H1 (cell line): Measurements from ENCODE around the gene WDR90. TPM values are rescaled to one million over a fixed set of nuclear protein-coding genes. Genes with fewer than 3 reads are reported as not detected.
A peak's percentile ranks its signal among the peaks of the same experiment; 100 is the strongest.

Source experiments
- CTCF ChIA-PET: fragments of 300-600 bp; sonication (Branson Sonifier 250); formaldehyde crosslinking; loops from one replicate; lab custom pipeline; 2021; ENCODE audit not compliant: partially characterized antibody; lab: Charles Lee
- POLR2A ChIA-PET: fragments of 300-600 bp; sonication (Branson Sonifier 250); formaldehyde crosslinking; loops from one replicate; lab custom pipeline; 2021; ENCODE audit warnings: inconsistent platforms; ENCODE audit not compliant: partially characterized antibody; lab: Charles Lee
- DNase-seq, 2 experiments: peaks; one replicate each; pipeline versions ENCODE4 v3.0.0 to v3.0.0-alpha.2; 2010 to 2022; ENCODE audit warnings: low spot score in 2 of 2, low read depth in 1 of 2, mixed read lengths in 1 of 2
- FAIRE-seq: peaks from 2 replicates; lab custom pipeline; 2011; peaks lifted over from hg19 to GRCh38; lab: Jason Lieb, UNC
- H2AFZ ChIP-seq: 2 replicates; pipeline ENCODE4 v1.8.1; 2012; ENCODE audit warnings: low read length, inconsistent platforms
- H2AK5ac ChIP-seq: 2 replicates; pipeline ENCODE4 v1.6.1; 2013; ENCODE audit warnings: low read depth, low read length
- H2BK120ac ChIP-seq: replicated peaks from 2 replicates; pipeline ENCODE3; 2013; ENCODE audit warnings: low read depth, low read length, inconsistent platforms
- H2BK12ac ChIP-seq: 2 replicates; pipeline ENCODE4 v1.6.1; 2013; ENCODE audit warnings: low read depth, low read length
- H2BK15ac ChIP-seq: 2 replicates; pipeline ENCODE4 v1.6.1; 2013; ENCODE audit warnings: low read length
- H2BK20ac ChIP-seq: 2 replicates; pipeline ENCODE4 v1.6.1; 2013; ENCODE audit warnings: low read length
- H2BK5ac ChIP-seq: 2 replicates; pipeline ENCODE4 v1.6.1; 2013; ENCODE audit warnings: low read depth, low read length
- H3K14ac ChIP-seq: 2 replicates; pipeline ENCODE4 v1.6.1; 2013; ENCODE audit warnings: inconsistent platforms; ENCODE audit not compliant: insufficient read length
- H3K18ac ChIP-seq: 2 replicates; pipeline ENCODE4 v1.6.1; 2013; ENCODE audit warnings: low read length; ENCODE audit errors: extremely low read depth
- H3K23ac ChIP-seq: 2 replicates; pipeline ENCODE4 v1.6.1; 2013; ENCODE audit warnings: inconsistent platforms; ENCODE audit not compliant: insufficient read length
- H3K23me2 ChIP-seq: 2 replicates; pipeline ENCODE4 v1.6.1; 2013; ENCODE audit warnings: low read depth, low read length
- H3K27ac ChIP-seq: 2 replicates; pipeline ENCODE4 v1.6.1; 2011; ENCODE audit warnings: low read depth, low read length, inconsistent platforms
- H3K27me3 ChIP-seq, 4 experiments: replicated peaks in 1 of 4; 1 replicate in 1 of 4; 2 replicates in 3 of 4; pipeline versions ENCODE4 v1.6.1 to v1.8.1; 2011 to 2013; ENCODE audit warnings: low read length in 3 of 4, mild to moderate bottlenecking in 3 of 4, inconsistent platforms in 2 of 4, mixed read lengths in 2 of 4, moderate library complexity in 1 of 4; ENCODE audit not compliant: control insufficient read depth in 3 of 4, insufficient read depth in 3 of 4; ENCODE audit errors: extremely low read depth in 1 of 4
- H3K36me3 ChIP-seq, 4 experiments: 2 replicates each; pipeline versions ENCODE4 v1.6.1 to v1.8.1; 2011 to 2013; ENCODE audit warnings: mild to moderate bottlenecking in 4 of 4, low read length in 3 of 4, moderate library complexity in 2 of 4, control low read depth in 1 of 4, inconsistent platforms in 1 of 4; ENCODE audit not compliant: insufficient read depth in 4 of 4, control insufficient read depth in 2 of 4
- H3K4ac ChIP-seq: replicated peaks from 2 replicates; pipeline ENCODE3; 2013; ENCODE audit warnings: low read length, low read depth, mixed read lengths, inconsistent platforms; ENCODE audit not compliant: insufficient read length
- H3K4me1 ChIP-seq, 4 experiments: replicated peaks in 1 of 4; 1 replicate in 1 of 4; 2 replicates in 3 of 4; pipeline versions ENCODE4 v1.6.1 to v1.8.1; 2011 to 2013; ENCODE audit warnings: low read length in 3 of 4, inconsistent platforms in 2 of 4, mixed read lengths in 1 of 4; ENCODE audit not compliant: insufficient read depth in 4 of 4, control insufficient read depth in 3 of 4
- H3K4me2 ChIP-seq, 2 experiments: 2 replicates each; pipeline versions ENCODE4 v1.6.1 to v1.8.1; 2011 to 2013; ENCODE audit warnings: low read depth in 2 of 2, low read length in 2 of 2, control low read depth in 1 of 2, inconsistent platforms in 1 of 2, mild to moderate bottlenecking in 1 of 2; ENCODE audit not compliant: insufficient read depth in 1 of 2
- H3K4me3 ChIP-seq, 4 experiments: fragments of 200-600, 300-600 bp in 1 of 4; sonication (generic), shearing (Covaris generic), sonication (Bioruptor Twin) in 1 of 4; 2 replicates each; pipeline versions ENCODE4 v1.5.1 to v1.8.1; 2011 to 2016; ENCODE audit warnings: low read length in 4 of 4, low read depth in 3 of 4, control low read depth in 2 of 4, inconsistent platforms in 2 of 4, mild to moderate bottlenecking in 2 of 4, mixed read lengths in 1 of 4, moderate library complexity in 1 of 4; ENCODE audit not compliant: insufficient read depth in 2 of 4; ENCODE audit errors: extremely low read depth in 1 of 4
- H3K56ac ChIP-seq: replicated peaks from 2 replicates; pipeline ENCODE3; 2013; ENCODE audit warnings: low read depth, mild to moderate bottlenecking, mixed read lengths, low read length, inconsistent platforms; ENCODE audit not compliant: insufficient read length
- H3K79me1 ChIP-seq: 2 replicates; pipeline ENCODE4 v1.6.1; 2013; ENCODE audit warnings: low read depth, low read length, control low read depth
- H3K79me2 ChIP-seq, 2 experiments: 2 replicates each; pipeline versions ENCODE4 v1.6.1 to v1.8.1; 2012 to 2013; ENCODE audit warnings: low read length in 2 of 2, mild to moderate bottlenecking in 2 of 2, inconsistent platforms in 1 of 2; ENCODE audit not compliant: insufficient read depth in 2 of 2, control insufficient read depth in 1 of 2
- H3K9ac ChIP-seq, 4 experiments: replicated peaks in 1 of 4; 1 replicate in 1 of 4; 2 replicates in 3 of 4; pipeline versions ENCODE4 v1.6.1 to v1.8.1; 2011 to 2013; ENCODE audit warnings: low read depth in 3 of 4, low read length in 3 of 4, control low read depth in 2 of 4, mild to moderate bottlenecking in 2 of 4, moderate library complexity in 2 of 4, inconsistent platforms in 1 of 4; ENCODE audit errors: extremely low read depth in 1 of 4
- H3K9me3 ChIP-seq, 2 experiments: 2 replicates each; pipeline versions ENCODE4 v1.6.1 to v1.8.1; 2012 to 2013; ENCODE audit warnings: mild to moderate bottlenecking in 2 of 2, moderate library complexity in 2 of 2, control low read depth in 1 of 2, inconsistent platforms in 1 of 2, low read depth in 1 of 2, low read length in 1 of 2, mixed read lengths in 1 of 2; ENCODE audit not compliant: insufficient read depth in 2 of 2
- H4K20me1 ChIP-seq, 2 experiments: replicated peaks in 1 of 2; 2 replicates each; pipeline versions ENCODE3 to v1.8.1; 2011 to 2013; ENCODE audit warnings: inconsistent platforms in 2 of 2, low read length in 2 of 2, mild to moderate bottlenecking in 1 of 2; ENCODE audit not compliant: insufficient read depth in 2 of 2, control insufficient read depth in 1 of 2
- H4K5ac ChIP-seq: 2 replicates; pipeline ENCODE4 v1.6.1; 2013; ENCODE audit warnings: low read length, low read depth, mixed read lengths, inconsistent platforms; ENCODE audit not compliant: insufficient read length
- H4K8ac ChIP-seq: 2 replicates; pipeline ENCODE4 v1.8.0; 2013; ENCODE audit warnings: mild to moderate bottlenecking, moderate library complexity, low read length, inconsistent platforms; ENCODE audit not compliant: insufficient read depth; ENCODE audit errors: extremely low read depth
- H4K91ac ChIP-seq: replicated peaks from 2 replicates; pipeline ENCODE3; 2013; ENCODE audit warnings: low read length, mixed read lengths, inconsistent platforms; ENCODE audit not compliant: insufficient read length
- CHD1 ChIP-seq: IDR thresholded peaks from 2 replicates; pipeline ENCODE4 v1.6.1; 2012; ENCODE audit warnings: low read depth, low read length, improper control_type of control experiment
- CHD2 ChIP-seq: IDR thresholded peaks from 2 replicates; pipeline ENCODE4 v1.6.1; 2012; ENCODE audit warnings: low read length, improper control_type of control experiment
- CTBP2 ChIP-seq: IDR thresholded peaks from 2 replicates; pipeline ENCODE4 v1.7.0; 2011; ENCODE audit warnings: borderline replicate concordance, mild to moderate bottlenecking, moderate library complexity, mixed read lengths, low read length; ENCODE audit not compliant: insufficient read depth, insufficient read length
- EP300 ChIP-seq, 2 experiments: IDR thresholded peaks; 1 replicate in 1 of 2; 2 replicates in 1 of 2; pipeline ENCODE4 v1.6.1; 2011 to 2012; ENCODE audit warnings: low read depth in 2 of 2, low read length in 2 of 2, mild to moderate bottlenecking in 2 of 2, borderline replicate concordance in 1 of 2, inconsistent platforms in 1 of 2, moderate library complexity in 1 of 2
- GTF2F1 ChIP-seq: IDR thresholded peaks from 2 replicates; pipeline ENCODE4 v1.6.1; 2012; ENCODE audit warnings: low read depth, low read length, improper control_type of control experiment, borderline replicate concordance
- HDAC2 ChIP-seq, 2 experiments: fragments of 300-600 bp in 1 of 2; sonication (generic) in 1 of 2; IDR thresholded peaks; 2 replicates each; pipeline ENCODE4 v1.6.1; 2011 to 2012; ENCODE audit warnings: low read depth in 2 of 2, low read length in 2 of 2, mild to moderate bottlenecking in 2 of 2, moderate library complexity in 2 of 2, borderline replicate concordance in 1 of 2, inconsistent platforms in 1 of 2
- POLR2A ChIP-seq, 2 experiments: IDR thresholded peaks; 1 replicate in 1 of 2; 2 replicates in 1 of 2; pipeline ENCODE4 v1.6.1; 2011; ENCODE audit warnings: low read depth in 2 of 2, low read length in 2 of 2, mild to moderate bottlenecking in 2 of 2; ENCODE audit errors: control extremely low read depth in 1 of 2
- RNF2 ChIP-seq: fragments of 200-900, 300-1000 bp; sonication (generic); IDR thresholded peaks from 2 replicates; pipeline ENCODE4 v1.7.1; 2016; ENCODE audit warnings: borderline replicate concordance, low read depth, mild to moderate bottlenecking, antibody characterized with exemption, low read length; ENCODE audit not compliant: poor library complexity, severe bottlenecking; ENCODE audit errors: missing control alignments
- SIX5 ChIP-seq: IDR thresholded peaks from 2 replicates; pipeline ENCODE4 v1.6.1; 2011; ENCODE audit warnings: mild to moderate bottlenecking, low read depth, low read length
- TAF7 ChIP-seq: optimal IDR thresholded peaks from 2 replicates; pipeline ENCODE3; 2011; ENCODE audit warnings: low read depth, mild to moderate bottlenecking, inconsistent platforms, low read length, moderate library complexity, borderline replicate concordance
- TCF12 ChIP-seq: IDR thresholded peaks from 2 replicates; pipeline ENCODE4 v1.6.1; 2011; ENCODE audit warnings: low read depth, mild to moderate bottlenecking, low read length
- WGBS, 2 experiments: shearing (Covaris generic) in 1 of 2; methylation state at CpG; one replicate each; pipeline versions ENCODE4 v1.1.6 to v1.1.7; 2013 to 2015; ENCODE audit warnings: low lambda C conversion rate in 2 of 2, mixed read lengths in 2 of 2, inconsistent platforms in 1 of 2, low coverage in 1 of 2, missing lambda C conversion rate in 1 of 2; ENCODE audit not compliant: insufficient replicate concordance in 2 of 2, insufficient coverage in 1 of 2, insufficient read length in 1 of 2; ENCODE audit errors: extremely low coverage in 1 of 2, missing lambda C conversion rate in 1 of 2; 5-methylcytosine and 5-hydroxymethylcytosine counted together
- polyA plus RNA-seq, 7 experiments: library from polyadenylated mRNA; depleted of rRNA in 3 of 7; stranded (reverse) in 5 of 7; unstranded in 2 of 7; fragments of >200 nt in 5 of 7; fragments of 200-250 nt in 2 of 7; gene quantifications; 1 replicate in 5 of 7; 2 replicates in 1 of 7; 4 replicates in 1 of 7; pipeline versions ENCODE4 v1.2.1 to v1.2.3, GENCODE V29; 2011 to 2013; ENCODE audit warnings: missing spikeins in 2 of 7, mixed read lengths in 2 of 7
- total RNA-seq: library from RNA; stranded (reverse); fragmentation: NEBNext Ultra II Directional; extraction: Animal tissue kit (Norgen Biotek cat#: 25700); gene quantifications from 2 replicates; pipeline ENCODE4 v1.2.1, GENCODE V29; 2021

WDR90 gene
- total and polyA plus RNA-seq, 2 of the 8 experiments (the other 6 are each of a cell fraction or from before 2014, with no cell fraction given) = 24.0 to 47.2 TPM

GRCh38 chr16:628321-629061 lies 20.7 kb upstream of the WDR90 start:
- Histone ChIP-seq H4K91ac (no peak overlapping the region), H3K36me3 (peaks cover 0 to 16% (median 0%) of the 10 kb centered on the region in 4 experiments; a peak in 3 of 8 replicates), H2BK120ac (no peak overlapping the region), H3K4me1 (peaks cover 0 to 25% (median 20%) of the 10 kb centered on the region in 4 experiments; a peak in 6 of 7 replicates), H3K56ac (no peak overlapping the region), H3K18ac (no peak overlapping the region), H3K14ac (no peak overlapping the region), H4K5ac (no peak overlapping the region), H4K20me1 (peaks cover 0 to 2% of the 10 kb centered on the region in 2 experiments), H3K23ac (no peak overlapping the region), H3K79me1 (peaks cover 4% of the 10 kb centered on the region; the same call in 1 of the 2 replicates), H3K23me2 (peaks cover 2% of the 10 kb centered on the region; the same call in 1 of the 2 replicates), H2AFZ (no peak overlapping the region), H4K8ac (no peak overlapping the region; the same call in 1 of the 2 replicates), H2AK5ac (peak overlapping the region; percentile 26; the same call in 1 of the 2 replicates), H2BK20ac (no peak overlapping the region), H3K27me3 (no peaks in the 10 kb centered on the region), H2BK15ac (no peak overlapping the region), H3K27ac (no peak overlapping the region), H3K4me3 (no peak overlapping the region), H3K79me2 (no peaks in the 10 kb centered on the region), H3K4ac (peak overlapping the region; percentile 72), H3K9me3 (no peaks in the 10 kb centered on the region), H2BK12ac (peak overlapping the region; percentile 60; the same call in 1 of the 2 replicates), H3K4me2 (no peak overlapping the region), H3K9ac (no peak overlapping the region), H2BK5ac (peak overlapping the region; percentile 94; the same call in 1 of the 2 replicates)
- DNase-seq (no peak), FAIRE-seq (no peak)
- CTCF ChIA-PET = interaction anchor here (1.0 to 2.1 kb wide), 9 partner anchors 10 to 115 kb away, joined by 3 to 7 read pairs (median 3); no protein-coding TSS in a partner anchor
- WGBS, 2 experiments = 94% methylated on average over 30 of the region's 33 CpGs; no CpG with 5 or more reads in 1 of the 2 experiments
- POLR2A ChIA-PET = interaction anchor here (0.6 to 1.6 kb wide), 5 partner anchors 9 to 158 kb away, joined by 3 read pairs; partner anchors contain the start of gene RAB40C
- no peak for TF ChIP-seq TCF12
- no peak for TF ChIP-seq TAF7
- no peak for TF ChIP-seq HDAC2 (IDR thresholded peaks at IDR 0.05; ENCODE audit: borderline replicate concordance in 1 of 2, low read depth in 2 of 2, low read length in 2 of 2)
- no peak for TF ChIP-seq GTF2F1
- TF ChIP-seq RNF2 = no peak
- TF ChIP-seq POLR2A (IDR thresholded peaks at IDR 0.05; ENCODE audit: control extremely low read depth in 1 of 2, low read depth in 2 of 2, low read length in 2 of 2) = no peak
- no peak for TF ChIP-seq CTBP2
- TF ChIP-seq CHD1 = no peak
- no peak for TF ChIP-seq EP300 (IDR thresholded peaks at IDR 0.05; ENCODE audit: borderline replicate concordance in 1 of 2, low read depth in 2 of 2, low read length in 2 of 2)
- TF ChIP-seq CHD2 = no peak
- TF ChIP-seq SIX5 = no peak
